SK-MEL-5 (cell line): Measurements from ENCODE around the gene DAPK2. TPM values are rescaled to one million over a fixed set of nuclear protein-coding genes. Genes with fewer than 3 reads are reported as not detected.

Experiments
- small RNA-seq, 2 experiments: library from RNA; depleted of rRNA; stranded (forward); fragments of <200 nt; gene quantifications; one replicate each; pipeline ENCODE3, GENCODE V24; 2014
- total RNA-seq: library from RNA; depleted of rRNA; stranded (reverse); fragments of >200 nt; shearing (Covaris generic); gene quantifications from 2 replicates; pipeline ENCODE4 v1.2.3, GENCODE V29; 2014; rRNA removed

Gene DAPK2
- total RNA-seq, 1 experiment from 2014 or later: 0.69 TPM

Small RNA genes within 50 kb of the gene (small RNA-seq; reads per million reads assigned to genes)
- 0 reads per million in 2 experiments for gene AC015914.2
- 0 reads per million in 2 experiments for gene MIR422A

Other genes starting within 250 kb of the DAPK2 start
- 64.5 and 67.5 TPM in 2 replicates for gene HERC1, start 212.5 kb downstream of the DAPK2 start, total RNA-seq
- 291 and 314 TPM in 2 replicates for gene CIAO2A, start 47.4 kb upstream of the DAPK2 start, total RNA-seq
- gene SNX1, start 49.5 kb upstream of the DAPK2 start, total RNA-seq: 75.5 and 94.4 TPM in 2 replicates
- gene SNX22, start 105.2 kb upstream of the DAPK2 start, total RNA-seq: 3.7 and 5.0 TPM in 2 replicates
- 1,210 and 1,292 TPM in 2 replicates for gene PPIB, start 116.5 kb upstream of the DAPK2 start, total RNA-seq